D721Med (cell line): ENCODE data around the gene ZIC2.
A peak's percentile ranks its signal among the peaks of the same experiment; 100 is the strongest.

ENCODE experiments used
- DNase-seq: peaks from one replicate; pipeline ENCODE4 v3.0.0; 2011; ENCODE audit warnings: low spot score; ENCODE audit not compliant: insufficient read length
- FAIRE-seq: peaks from 2 replicates; lab custom pipeline; 2011; peaks lifted over from hg19 to GRCh38; lab: Jason Lieb, UNC
- CTCF ChIP-seq: IDR thresholded peaks from 2 replicates; pipeline ENCODE4 v1.5.1; 2012; ENCODE audit warnings: mild to moderate bottlenecking, control low read depth; ENCODE audit not compliant: insufficient read depth; ENCODE audit errors: missing control alignments

ZIC2 gene

GRCh38 chr13:99995104-99995588 lies 13.6 kb downstream of the ZIC2 start:
- TF ChIP-seq CTCF: no peak
- FAIRE-seq (peak; percentile 70), DNase-seq (no peak)

DNA sequence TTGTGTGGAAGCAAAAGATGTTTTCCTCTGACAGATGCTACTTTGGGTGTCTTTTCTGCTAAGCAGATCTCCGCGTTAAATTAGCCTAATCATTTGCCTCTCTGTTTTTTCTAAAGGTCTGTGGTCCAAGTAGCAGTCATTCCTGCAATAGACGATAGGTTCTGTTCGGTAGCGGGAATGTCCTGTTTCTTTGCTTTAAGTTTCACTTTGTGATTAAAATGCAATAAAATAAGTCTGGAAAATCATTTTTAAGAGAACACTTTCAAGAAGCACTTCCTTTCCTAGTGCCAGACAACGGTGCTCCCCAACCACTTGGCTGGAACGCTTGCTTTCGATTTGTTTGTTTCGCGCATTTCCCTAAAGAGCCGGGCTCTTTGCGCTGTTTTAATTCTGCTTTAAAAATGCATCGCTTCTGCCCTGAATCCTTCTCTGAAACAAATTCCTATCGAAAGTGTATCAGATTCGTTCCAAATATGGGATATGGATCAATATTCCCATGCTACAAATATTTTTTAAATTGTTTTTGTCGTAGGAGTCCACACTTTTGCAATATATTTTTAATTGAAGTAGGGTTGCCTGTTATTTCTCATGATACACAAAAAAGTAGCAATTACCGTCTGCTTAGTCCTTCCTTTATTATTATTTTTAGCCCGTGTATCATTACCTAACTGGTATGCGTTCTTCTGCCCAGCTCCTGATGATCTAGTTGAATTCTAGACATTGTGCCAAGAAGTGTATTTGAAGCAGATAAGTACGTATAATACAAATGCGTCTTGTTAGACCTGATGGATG lies 14.2 kb downstream of the ZIC2 start:
- FAIRE-seq (peak; percentile 35), DNase-seq (no peak)
- no peak for TF ChIP-seq CTCF

- DNase-seq: no peak
- no peak for TF ChIP-seq CTCF
- FAIRE-seq: no peak
Measured at GRCh38 chr13:99996381-99996973, 14.9 kb downstream of the ZIC2 start.

- no peak for TF ChIP-seq CTCF
- no peak for FAIRE-seq
- DNase-seq: no peak
Measured at GRCh38 chr13:99997702-99998214, 16.2 kb downstream of the ZIC2 start.

GRCh38 chr13:99998261-99998660 lies 16.7 kb downstream of the ZIC2 start:
- FAIRE-seq (no peak), DNase-seq (no peak)
- TF ChIP-seq CTCF: no peak

DNA sequence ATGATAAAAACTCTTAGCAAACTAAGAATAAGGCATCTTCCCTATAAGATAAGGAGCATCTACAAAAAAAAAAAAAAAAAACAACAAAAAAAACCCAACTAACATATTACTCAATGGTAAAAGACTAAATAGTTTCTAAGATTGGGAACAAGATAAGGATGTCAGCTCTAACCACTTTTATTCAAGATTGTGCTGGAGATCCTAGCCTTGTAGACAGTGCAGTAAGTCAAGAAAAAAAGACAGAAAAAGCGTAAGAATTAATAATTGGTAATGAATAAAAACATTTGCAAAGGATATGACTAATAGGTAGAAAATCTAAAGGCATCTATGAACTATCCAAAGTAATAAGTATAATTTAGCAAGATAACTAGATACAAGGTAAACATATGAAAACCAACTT lies 33.0 kb downstream of the ZIC2 start:
- FAIRE-seq (no peak), DNase-seq (no peak)
- TF ChIP-seq CTCF: no peak
